ENCODE measurements around the gene ASB11. TPM values are rescaled to one million over a fixed set of nuclear protein-coding genes. Genes with fewer than 3 reads are reported as not detected.

Gene ASB11
- total RNA-seq, 1 donor from 2014 or later, result not detected

- H3K9me3 Mint-ChIP-seq (ENCODE audit: unreplicated experiment), result no peaks in the 10 kb centered on the region
- no peaks in the 10 kb centered on the region for H3K36me3 Mint-ChIP-seq (ENCODE audit: unreplicated experiment)
- H3K27ac Mint-ChIP-seq (ENCODE audit: unreplicated experiment), result no peak overlapping the region
- TF ChIP-seq, protein P1, sequence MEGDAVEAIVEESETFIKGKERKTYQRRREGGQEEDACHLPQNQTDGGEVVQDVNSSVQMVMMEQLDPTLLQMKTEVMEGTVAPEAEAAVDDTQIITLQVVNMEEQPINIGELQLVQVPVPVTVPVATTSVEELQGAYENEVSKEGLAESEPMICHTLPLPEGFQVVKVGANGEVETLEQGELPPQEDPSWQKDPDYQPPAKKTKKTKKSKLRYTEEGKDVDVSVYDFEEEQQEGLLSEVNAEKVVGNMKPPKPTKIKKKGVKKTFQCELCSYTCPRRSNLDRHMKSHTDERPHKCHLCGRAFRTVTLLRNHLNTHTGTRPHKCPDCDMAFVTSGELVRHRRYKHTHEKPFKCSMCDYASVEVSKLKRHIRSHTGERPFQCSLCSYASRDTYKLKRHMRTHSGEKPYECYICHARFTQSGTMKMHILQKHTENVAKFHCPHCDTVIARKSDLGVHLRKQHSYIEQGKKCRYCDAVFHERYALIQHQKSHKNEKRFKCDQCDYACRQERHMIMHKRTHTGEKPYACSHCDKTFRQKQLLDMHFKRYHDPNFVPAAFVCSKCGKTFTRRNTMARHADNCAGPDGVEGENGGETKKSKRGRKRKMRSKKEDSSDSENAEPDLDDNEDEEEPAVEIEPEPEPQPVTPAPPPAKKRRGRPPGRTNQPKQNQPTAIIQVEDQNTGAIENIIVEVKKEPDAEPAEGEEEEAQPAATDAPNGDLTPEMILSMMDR (IDR thresholded peaks at IDR 0.05), result peak; percentile 76
- DNase-seq (ENCODE audit: extremely low spot score, unreplicated experiment), result no peak
- no peak overlapping the region for H3K4me3 Mint-ChIP-seq (ENCODE audit: unreplicated experiment)
- peaks cover 9% of the 10 kb centered on the region for H3K27me3 Mint-ChIP-seq (ENCODE audit: unreplicated experiment)
- H3K4me1 Mint-ChIP-seq (ENCODE audit: unreplicated experiment), result no peaks in the 10 kb centered on the region
Measured at GRCh38 chrX:15349046-15349445, 33.6 kb upstream of the ASB11 start.

- Mint-ChIP-seq H3K4me3 (ENCODE audit: unreplicated experiment) (no peak overlapping the region), H3K36me3 (ENCODE audit: unreplicated experiment) (no peaks in the 10 kb centered on the region), H3K4me1 (ENCODE audit: unreplicated experiment) (no peaks in the 10 kb centered on the region), H3K9me3 (ENCODE audit: unreplicated experiment) (no peaks in the 10 kb centered on the region), H3K27me3 (ENCODE audit: unreplicated experiment) (peaks cover 13% of the 10 kb centered on the region), H3K27ac (ENCODE audit: unreplicated experiment) (no peak overlapping the region)
- DNase-seq (ENCODE audit: extremely low spot score, unreplicated experiment), result no peak
- TF ChIP-seq, protein P1 (IDR thresholded peaks at IDR 0.05), result no peak
Measured at GRCh38 chrX:15345976-15346375, 30.5 kb upstream of the ASB11 start.

GRCh38 chrX:15344106-15344505 is 28.7 kb upstream of the ASB11 start:
- Mint-ChIP-seq H3K36me3 (ENCODE audit: unreplicated experiment) (no peaks in the 10 kb centered on the region), H3K27me3 (ENCODE audit: unreplicated experiment) (peaks cover 21% of the 10 kb centered on the region), H3K4me3 (ENCODE audit: unreplicated experiment) (no peak overlapping the region), H3K4me1 (ENCODE audit: unreplicated experiment) (no peaks in the 10 kb centered on the region), H3K9me3 (ENCODE audit: unreplicated experiment) (no peaks in the 10 kb centered on the region), H3K27ac (ENCODE audit: unreplicated experiment) (no peak overlapping the region)
- DNase-seq (ENCODE audit: extremely low spot score, unreplicated experiment), result no peak
- TF ChIP-seq, protein P1 (IDR thresholded peaks at IDR 0.05), result no peak

DNA sequence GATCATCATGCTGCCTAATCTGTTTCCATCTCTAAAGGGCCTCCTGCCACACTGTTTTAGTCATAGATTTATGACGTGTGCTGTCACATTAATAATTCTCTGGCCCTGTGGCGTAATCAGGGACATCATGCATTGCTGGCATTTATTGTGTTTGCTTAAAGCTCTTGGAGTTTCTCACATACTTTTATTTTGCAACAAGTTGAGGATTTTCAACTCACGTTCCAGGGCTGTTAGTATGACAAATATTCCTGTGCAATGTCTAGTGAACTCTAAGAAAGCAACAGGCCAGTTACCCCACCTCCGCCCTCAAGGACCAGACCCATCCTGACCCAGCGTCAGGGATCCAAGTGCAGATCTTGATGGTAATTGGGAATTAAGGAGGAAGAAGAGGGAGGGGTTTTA is 27.6 kb upstream of the ASB11 start:
- no peaks in the 10 kb centered on the region for H3K4me1 Mint-ChIP-seq (ENCODE audit: unreplicated experiment)
- no peak for DNase-seq (ENCODE audit: extremely low spot score, unreplicated experiment)
- no peaks in the 10 kb centered on the region for H3K9me3 Mint-ChIP-seq (ENCODE audit: unreplicated experiment)
- no peak overlapping the region for H3K27ac Mint-ChIP-seq (ENCODE audit: unreplicated experiment)
- TF ChIP-seq, protein P1 (IDR thresholded peaks at IDR 0.05), result no peak
- no peaks in the 10 kb centered on the region for H3K36me3 Mint-ChIP-seq (ENCODE audit: unreplicated experiment)
- H3K4me3 Mint-ChIP-seq (ENCODE audit: unreplicated experiment), result no peak overlapping the region
- peaks cover 19% of the 10 kb centered on the region for H3K27me3 Mint-ChIP-seq (ENCODE audit: unreplicated experiment)

DNA sequence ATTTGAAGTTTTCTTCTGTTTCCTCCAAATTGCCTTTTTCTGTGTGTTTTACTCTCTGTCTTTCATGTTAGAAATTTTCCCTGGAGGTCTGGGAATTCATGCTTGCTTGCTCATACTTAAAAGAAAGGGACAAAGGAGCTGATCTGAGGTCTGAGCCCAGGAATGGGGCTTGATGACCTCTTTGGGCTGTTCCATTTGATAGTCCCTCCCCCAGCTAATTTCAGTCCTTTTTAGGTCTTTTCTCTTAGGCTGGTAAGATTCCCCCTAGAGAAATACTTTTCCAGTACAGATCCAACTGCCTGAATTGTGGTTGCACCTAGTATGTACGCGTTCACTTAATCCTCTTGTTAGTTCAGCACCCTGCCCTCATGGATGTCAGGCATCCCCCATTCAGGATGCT is 25.4 kb upstream of the ASB11 start:
- TF ChIP-seq, protein P1 (IDR thresholded peaks at IDR 0.05), result no peak
- Mint-ChIP-seq H3K27ac (ENCODE audit: unreplicated experiment) (no peak overlapping the region), H3K4me3 (ENCODE audit: unreplicated experiment) (no peak overlapping the region), H3K9me3 (ENCODE audit: unreplicated experiment) (no peaks in the 10 kb centered on the region), H3K27me3 (ENCODE audit: unreplicated experiment) (peaks cover 14% of the 10 kb centered on the region), H3K4me1 (ENCODE audit: unreplicated experiment) (no peaks in the 10 kb centered on the region), H3K36me3 (ENCODE audit: unreplicated experiment) (no peaks in the 10 kb centered on the region)
- DNase-seq (ENCODE audit: extremely low spot score, unreplicated experiment), result no peak

Measured in osteocyte (in vitro differentiated cells).